ENCODE results near the gene HOATZ. TPM values are rescaled to one million over a fixed set of nuclear protein-coding genes. Genes with fewer than 3 reads are reported as not detected.

The HOATZ gene
- total and polyA plus RNA-seq, 2 donors (not counting 1 experiment from before 2014, with no cell fraction given) = not detected

- H3K79me2 ChIP-seq (ENCODE audit: control insufficient read depth, insufficient read depth, low read length) = no peaks in the 10 kb centered on the region
- no peaks in the 10 kb centered on the region for H3K27me3 ChIP-seq (ENCODE audit: control insufficient read depth, insufficient read depth, low read length)
- no peak overlapping the region for H3K9ac ChIP-seq (ENCODE audit: insufficient read depth, low read length)
- H3K4me2 ChIP-seq (ENCODE audit: extremely low read depth, insufficient read depth, low read length) = no peak overlapping the region
- H3K36me3 ChIP-seq (ENCODE audit: control insufficient read depth, insufficient read depth, low read length) = no peaks in the 10 kb centered on the region
- H2AFZ ChIP-seq (ENCODE audit: low read length) = no peak overlapping the region
- peaks cover 2% of the 10 kb centered on the region for H3K4me1 ChIP-seq (ENCODE audit: control insufficient read depth, extremely low read depth, insufficient read depth, low read length)
- H3K27ac ChIP-seq (ENCODE audit: insufficient read depth, low read length) = no peak overlapping the region
- DNase-seq (ENCODE audit: low read depth in 2 of 2) = peak; percentile 57 to 75
- H4K20me1 ChIP-seq (ENCODE audit: control insufficient read depth, extremely low read depth, insufficient read depth, low read length) = no peaks in the 10 kb centered on the region
- no peak for TF ChIP-seq CTCF (conservative IDR thresholded peaks at IDR 0.05 in 1 of 2, IDR thresholded peaks at IDR 0.05 in 1 of 2; ENCODE audit: low read depth in 1 of 2, low read length in 2 of 2)
- TF ChIP-seq EZH2 (IDR thresholded peaks at IDR 0.05; ENCODE audit: low read length, missing control alignments) = no peak
- no peaks in the 10 kb centered on the region for H3K9me3 ChIP-seq (ENCODE audit: control insufficient read depth, insufficient read depth, low read depth, low read length)
- no peak overlapping the region for H3K4me3 ChIP-seq (replicated peaks in 1 of 4; ENCODE audit: control extremely low read depth in 1 of 4, insufficient read depth in 1 of 4, low read depth in 3 of 4, low read length in 4 of 4)
Observed at GRCh38 chr11:111520560-111520959, 6.0 kb downstream of the HOATZ start.

- H3K27me3 ChIP-seq (ENCODE audit: control insufficient read depth, insufficient read depth, low read length) = no peaks in the 10 kb centered on the region
- H3K4me3 ChIP-seq (replicated peaks in 1 of 4; ENCODE audit: control extremely low read depth in 1 of 4, insufficient read depth in 1 of 4, low read depth in 3 of 4, low read length in 4 of 4) = no peak overlapping the region
- H3K4me2 ChIP-seq (ENCODE audit: extremely low read depth, insufficient read depth, low read length) = no peak overlapping the region
- H3K79me2 ChIP-seq (ENCODE audit: control insufficient read depth, insufficient read depth, low read length) = no peaks in the 10 kb centered on the region
- no peak overlapping the region for H3K9ac ChIP-seq (ENCODE audit: insufficient read depth, low read length)
- no peaks in the 10 kb centered on the region for H3K36me3 ChIP-seq (ENCODE audit: control insufficient read depth, insufficient read depth, low read length)
- peaks cover 2% of the 10 kb centered on the region for H3K4me1 ChIP-seq (ENCODE audit: control insufficient read depth, extremely low read depth, insufficient read depth, low read length)
- H3K27ac ChIP-seq (ENCODE audit: insufficient read depth, low read length) = no peak overlapping the region
- no peaks in the 10 kb centered on the region for H4K20me1 ChIP-seq (ENCODE audit: control insufficient read depth, extremely low read depth, insufficient read depth, low read length)
- peak in 1 of 2 donors; percentile 85 for DNase-seq (ENCODE audit: low read depth in 2 of 2)
- H2AFZ ChIP-seq (ENCODE audit: low read length) = no peak overlapping the region
- H3K9me3 ChIP-seq (ENCODE audit: control insufficient read depth, insufficient read depth, low read depth, low read length) = no peaks in the 10 kb centered on the region
- TF ChIP-seq EZH2 (IDR thresholded peaks at IDR 0.05; ENCODE audit: low read length, missing control alignments) = no peak
- TF ChIP-seq CTCF (conservative IDR thresholded peaks at IDR 0.05 in 1 of 2, IDR thresholded peaks at IDR 0.05 in 1 of 2; ENCODE audit: low read depth in 1 of 2, low read length in 2 of 2) = no peak
Observed at GRCh38 chr11:111521135-111521534, 6.6 kb downstream of the HOATZ start.

GRCh38 chr11:111522426-111522825 lies 7.8 kb downstream of the HOATZ start:
- no peak overlapping the region for H3K4me3 ChIP-seq (replicated peaks in 1 of 4; ENCODE audit: control extremely low read depth in 1 of 4, insufficient read depth in 1 of 4, low read depth in 3 of 4, low read length in 4 of 4)

More at GRCh38 chr11:111522426-111522825, 7.8 kb downstream of the HOATZ start:
- no peak overlapping the region for H2AFZ ChIP-seq (ENCODE audit: low read length)
- no peaks in the 10 kb centered on the region for H3K27me3 ChIP-seq (ENCODE audit: control insufficient read depth, insufficient read depth, low read length)
- H3K27ac ChIP-seq (ENCODE audit: insufficient read depth, low read length) = no peak overlapping the region
- no peaks in the 10 kb centered on the region for H4K20me1 ChIP-seq (ENCODE audit: control insufficient read depth, extremely low read depth, insufficient read depth, low read length)
- no peak overlapping the region for H3K9ac ChIP-seq (ENCODE audit: insufficient read depth, low read length)
- no peak overlapping the region for H3K4me2 ChIP-seq (ENCODE audit: extremely low read depth, insufficient read depth, low read length)
- H3K9me3 ChIP-seq (ENCODE audit: control insufficient read depth, insufficient read depth, low read depth, low read length) = no peaks in the 10 kb centered on the region
- peaks cover 2% of the 10 kb centered on the region for H3K4me1 ChIP-seq (ENCODE audit: control insufficient read depth, extremely low read depth, insufficient read depth, low read length)
- no peaks in the 10 kb centered on the region for H3K79me2 ChIP-seq (ENCODE audit: control insufficient read depth, insufficient read depth, low read length)
- H3K36me3 ChIP-seq (ENCODE audit: control insufficient read depth, insufficient read depth, low read length) = no peaks in the 10 kb centered on the region
- peak in 1 of 2 donors; percentile 76 for DNase-seq (ENCODE audit: low read depth in 2 of 2)
- no peak for TF ChIP-seq EZH2 (IDR thresholded peaks at IDR 0.05; ENCODE audit: low read length, missing control alignments)
- TF ChIP-seq CTCF (conservative IDR thresholded peaks at IDR 0.05 in 1 of 2, IDR thresholded peaks at IDR 0.05 in 1 of 2; ENCODE audit: low read depth in 1 of 2, low read length in 2 of 2) = no peak

Measured in fibroblast of lung (primary cell).